Lower leg skin (tissue), 4 donors: Measurements from ENCODE around the gene BFSP1. TPM values are rescaled to one million over a fixed set of nuclear protein-coding genes. Genes with fewer than 3 reads are reported as not detected.

Source experiments
- DNase-seq, 2 donors: peaks; one replicate each; pipeline ENCODE4 v3.0.0-alpha.2; 2019; ENCODE audit warnings: low spot score in 2 of 2
- H3K4me3 ChIP-seq: fragments of 200-600 bp; sonication (generic); 2 replicates; pipeline ENCODE4 v1.5.1; 2017; ENCODE audit warnings: mild to moderate bottlenecking, low read depth; ENCODE audit not compliant: poor library complexity, severe bottlenecking
- POLR2A ChIP-seq, 2 donors: fragments of 450-650 bp; IDR thresholded peaks; one replicate each; pipeline ENCODE4 v1.6.1; 2016 to 2017; ENCODE audit warnings: antibody characterized with exemption in 2 of 2, mild to moderate bottlenecking in 1 of 2, moderate library complexity in 1 of 2
- WGBS, 2 donors: methylation state at CpG; one replicate each; pipeline ENCODE4 v1.1.5; 2018; 5-methylcytosine and 5-hydroxymethylcytosine counted together
- intact Hi-C: fragments of 100-400 bp; cut with DNase I; formaldehyde crosslinking; loops from one replicate; pipeline ENCODE4 v1.15.0; 2023; ENCODE audit warnings: low total_unique reads
- total RNA-seq, 4 donors: library from RNA; depleted of rRNA; stranded (reverse); fragments of >200 nt; gene quantifications; one replicate each; pipeline ENCODE4 v1.1.0, GENCODE V29; 2016
- TF ChIP-seq, protein P1 (sequence below), 3 donors: fragments of 450-650 bp; IDR thresholded peaks; one replicate each; pipeline ENCODE4 v1.5.1; 2016; ENCODE audit warnings: antibody characterized with exemption in 3 of 3, mild to moderate bottlenecking in 3 of 3, moderate library complexity in 2 of 3

The BFSP1 gene
- total RNA-seq, 4 donors from 2014 or later = 0.61 to 2.6 (median 1.7) TPM

DNA sequence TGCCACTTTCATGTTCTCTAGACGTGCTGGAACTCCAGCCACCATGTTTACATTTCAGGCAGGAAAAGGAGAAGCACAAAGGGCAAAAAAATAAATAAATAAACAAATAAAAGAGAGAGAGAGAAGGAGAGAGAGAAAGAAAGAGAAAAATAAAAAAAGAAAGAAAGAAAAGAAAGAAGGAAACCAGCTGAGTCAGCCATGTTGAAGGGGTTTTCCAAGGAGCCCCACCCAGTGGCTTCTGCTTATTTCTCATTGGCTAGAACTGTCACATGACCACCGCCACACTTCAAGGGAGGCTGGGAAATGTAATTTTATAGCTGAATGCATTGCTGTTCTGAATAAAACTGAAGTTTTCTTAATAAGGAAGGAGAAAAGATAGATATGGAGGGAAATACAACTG, 71.1 kb downstream of the BFSP1 start:
- 75 to 90% methylated on average over 2 of the region's 2 CpGs for WGBS, 2 donors
- DNase-seq = no peak
- intact Hi-C loops = no loop called here
- no peak overlapping the region for H3K4me3 ChIP-seq
- TF ChIP-seq, protein P1, sequence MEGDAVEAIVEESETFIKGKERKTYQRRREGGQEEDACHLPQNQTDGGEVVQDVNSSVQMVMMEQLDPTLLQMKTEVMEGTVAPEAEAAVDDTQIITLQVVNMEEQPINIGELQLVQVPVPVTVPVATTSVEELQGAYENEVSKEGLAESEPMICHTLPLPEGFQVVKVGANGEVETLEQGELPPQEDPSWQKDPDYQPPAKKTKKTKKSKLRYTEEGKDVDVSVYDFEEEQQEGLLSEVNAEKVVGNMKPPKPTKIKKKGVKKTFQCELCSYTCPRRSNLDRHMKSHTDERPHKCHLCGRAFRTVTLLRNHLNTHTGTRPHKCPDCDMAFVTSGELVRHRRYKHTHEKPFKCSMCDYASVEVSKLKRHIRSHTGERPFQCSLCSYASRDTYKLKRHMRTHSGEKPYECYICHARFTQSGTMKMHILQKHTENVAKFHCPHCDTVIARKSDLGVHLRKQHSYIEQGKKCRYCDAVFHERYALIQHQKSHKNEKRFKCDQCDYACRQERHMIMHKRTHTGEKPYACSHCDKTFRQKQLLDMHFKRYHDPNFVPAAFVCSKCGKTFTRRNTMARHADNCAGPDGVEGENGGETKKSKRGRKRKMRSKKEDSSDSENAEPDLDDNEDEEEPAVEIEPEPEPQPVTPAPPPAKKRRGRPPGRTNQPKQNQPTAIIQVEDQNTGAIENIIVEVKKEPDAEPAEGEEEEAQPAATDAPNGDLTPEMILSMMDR (IDR thresholded peaks at IDR 0.05) = no peak
- no peak for TF ChIP-seq POLR2A (IDR thresholded peaks at IDR 0.05)

GRCh38 chr20:17457588-17458190, 73.5 kb downstream of the BFSP1 start:
- intact Hi-C loops = no loop called here
- H3K4me3 ChIP-seq = no peak overlapping the region
- no peak for DNase-seq
- no peak for TF ChIP-seq POLR2A (IDR thresholded peaks at IDR 0.05)
- TF ChIP-seq, protein P1 (IDR thresholded peaks at IDR 0.05) = no peak
- 91 to 92% methylated on average over 6 of the region's 6 CpGs for WGBS, 2 donors

GRCh38 chr20:17457079-17457478, 74.1 kb downstream of the BFSP1 start:
- intact Hi-C loops = no loop called here
- 73 to 80% methylated on average over 1 of the region's 1 CpG for WGBS, 2 donors
- TF ChIP-seq, protein P1 (IDR thresholded peaks at IDR 0.05) = no peak
- no peak for TF ChIP-seq POLR2A (IDR thresholded peaks at IDR 0.05)
- no peak overlapping the region for H3K4me3 ChIP-seq
- no peak for DNase-seq

DNA sequence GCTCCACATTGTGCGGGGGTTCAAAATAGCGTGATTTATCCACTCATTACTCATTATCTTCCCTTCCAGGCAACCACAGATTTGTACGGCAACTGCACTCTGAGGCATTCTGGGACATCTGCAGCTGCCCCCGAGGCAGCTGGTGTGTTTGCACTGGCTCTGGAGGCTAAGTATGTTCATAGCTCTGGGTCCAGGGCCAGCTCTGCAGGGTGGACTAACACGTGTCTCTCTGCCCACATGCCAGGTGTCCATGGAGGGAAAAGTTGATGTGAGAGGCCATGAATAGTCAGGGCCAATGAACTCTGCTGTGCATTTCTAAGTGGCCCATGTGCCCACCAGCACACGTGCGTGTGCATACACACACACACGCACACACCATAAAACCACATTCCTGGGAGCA, 74.9 kb downstream of the BFSP1 start:
- 75 to 82% methylated on average over 8 of the region's 8 CpGs for WGBS, 2 donors
- intact Hi-C loops = no loop called here
- no peak for DNase-seq
- H3K4me3 ChIP-seq = no peak overlapping the region
- TF ChIP-seq POLR2A (IDR thresholded peaks at IDR 0.05) = no peak
- TF ChIP-seq, protein P1 (IDR thresholded peaks at IDR 0.05) = no peak

GRCh38 chr20:17453592-17453991, 77.6 kb downstream of the BFSP1 start:
- 79 to 91% methylated on average over 18 to 22 of the region's 22 CpGs for WGBS, 2 donors
- no peak for TF ChIP-seq POLR2A (IDR thresholded peaks at IDR 0.05)
- TF ChIP-seq, protein P1 (IDR thresholded peaks at IDR 0.05) = no peak
- no peak for DNase-seq
- intact Hi-C loops = no loop called here
- H3K4me3 ChIP-seq = no peak overlapping the region

- intact Hi-C loops = no loop called here
- no peak for DNase-seq
- no peak overlapping the region for H3K4me3 ChIP-seq
- no peak for TF ChIP-seq POLR2A (IDR thresholded peaks at IDR 0.05)
- TF ChIP-seq, protein P1 (IDR thresholded peaks at IDR 0.05) = no peak
- WGBS, 2 donors = 83 to 87% methylated on average over 3 of the region's 3 CpGs
Measured at GRCh38 chr20:17452441-17452840, 78.7 kb downstream of the BFSP1 start.
